HEK293T (cell line): Measurements from ENCODE around the gene CAPN12.

Source experiments
- FOXA1 ChIP-seq: fragments of 450-650 bp; IDR thresholded peaks from 2 replicates; pipeline ENCODE4 v1.6.1; 2016; ENCODE audit warnings: mild to moderate bottlenecking
- FOXM1 ChIP-seq: fragments of 450-650 bp; IDR thresholded peaks from 2 replicates; pipeline ENCODE4 v1.6.1; 2017; ENCODE audit warnings: mild to moderate bottlenecking, borderline replicate concordance
- NFRKB ChIP-seq: fragments of 450-650 bp; IDR thresholded peaks from 2 replicates; pipeline ENCODE4 v1.6.1; 2016; ENCODE audit warnings: mild to moderate bottlenecking, moderate library complexity
- PKNOX1 ChIP-seq: fragments of 450-650 bp; IDR thresholded peaks from 2 replicates; pipeline ENCODE4 v1.6.1; 2016

DNA sequence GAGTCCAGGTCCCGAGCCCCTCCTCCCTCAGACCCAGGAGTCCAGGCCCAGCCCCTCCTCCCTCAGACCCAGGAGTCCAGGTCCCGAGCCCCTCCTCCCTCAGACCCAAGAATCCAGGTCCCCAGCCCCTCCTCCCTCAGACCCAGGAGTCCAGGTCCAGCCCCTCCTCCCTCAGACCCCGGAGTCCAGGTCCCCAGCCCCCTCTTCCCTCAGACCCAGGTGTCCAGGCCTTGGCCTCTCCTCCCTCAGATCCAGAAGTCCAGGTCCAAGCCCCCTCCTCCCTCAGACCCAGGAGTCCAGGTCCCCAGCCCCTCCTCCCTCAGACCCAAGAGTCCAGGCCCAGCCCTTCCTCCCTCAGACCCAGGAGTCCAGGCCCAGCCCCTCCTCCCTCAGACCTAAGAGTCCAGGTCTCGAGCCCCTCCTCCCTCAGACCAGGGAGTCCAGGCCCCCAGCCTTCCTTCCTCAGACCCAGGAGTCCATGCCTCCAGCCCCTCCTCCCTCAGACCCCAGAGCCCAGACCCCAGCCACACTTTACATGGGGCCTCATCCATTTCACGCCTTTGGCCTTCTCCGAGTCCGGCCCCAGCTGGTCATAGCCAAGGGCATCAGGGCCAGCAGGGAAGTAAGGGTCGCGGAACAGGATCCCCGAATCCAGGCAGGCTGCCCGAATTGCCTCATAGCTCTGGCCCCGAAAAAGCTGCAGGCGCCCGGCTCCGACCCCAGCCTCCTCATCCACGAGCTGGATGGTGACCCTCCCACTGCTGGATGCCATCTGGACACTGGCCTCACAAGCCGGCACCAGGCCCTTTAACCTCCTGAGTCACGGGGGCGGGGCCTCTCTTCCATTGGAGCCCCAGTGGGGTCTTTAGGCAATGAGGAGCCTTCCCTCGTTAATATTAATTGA is 628 bp downstream of the CAPN12 start:
- TF ChIP-seq PKNOX1 (no peak), NFRKB (no peak), FOXM1 (no peak), FOXA1 (no peak)
